Neural cell (in vitro differentiated cells): Measurements from ENCODE around the gene MPIG6B. TPM values are rescaled to one million over a fixed set of nuclear protein-coding genes. Genes with fewer than 3 reads are reported as not detected.
A peak's percentile ranks its signal among the peaks of the same experiment; 100 is the strongest.

ENCODE experiments used
- H2AFZ ChIP-seq: fragments of 200-600, 300-800 bp; sonication (generic), shearing (Covaris generic); 2 replicates; pipeline ENCODE4 v1.6.0; 2014; ENCODE audit warnings: low read depth, mild to moderate bottlenecking, antibody characterized with exemption, low read length, moderate library complexity
- H3F3A ChIP-seq: fragments of 200-600 bp; shearing (Covaris generic); 2 replicates; pipeline ENCODE4 v1.6.1; 2016; ENCODE audit warnings: mild to moderate bottlenecking, moderate library complexity, mixed read lengths, antibody characterized with exemption, low read length; ENCODE audit not compliant: insufficient read depth, poor library complexity, severe bottlenecking
- H3K27ac ChIP-seq: fragments of 200-600, 300-800 bp; sonication (generic), shearing (Covaris generic); 2 replicates; pipeline ENCODE4 v1.5.1; 2014; ENCODE audit warnings: mild to moderate bottlenecking, low read length, moderate library complexity
- H3K27me3 ChIP-seq: fragments of 300-800, 200-600 bp; sonication (generic), shearing (Covaris generic); 2 replicates; pipeline ENCODE4 v1.6.0; 2014; ENCODE audit warnings: mild to moderate bottlenecking, low read depth, low read length, moderate library complexity; ENCODE audit not compliant: insufficient read depth
- H3K36me3 ChIP-seq: fragments of 300-800, 200-600 bp; sonication (generic), shearing (Covaris generic); 2 replicates; pipeline ENCODE4 v1.5.1; 2014; ENCODE audit warnings: mild to moderate bottlenecking, antibody characterized with exemption, low read length, moderate library complexity; ENCODE audit not compliant: insufficient read depth
- H3K4me2 ChIP-seq: fragments of 300-800, 200-600 bp; sonication (generic), shearing (Covaris generic); 2 replicates; pipeline ENCODE4 v1.6.0; 2014; ENCODE audit warnings: mild to moderate bottlenecking, low read length
- H3K4me3 ChIP-seq: fragments of 300-800, 200-600 bp; sonication (generic), shearing (Covaris generic); 2 replicates; pipeline ENCODE4 v1.5.1; 2014; ENCODE audit warnings: mild to moderate bottlenecking, low read length, moderate library complexity
- H3K79me2 ChIP-seq: fragments of 200-600 bp; shearing (Covaris generic); replicated peaks from 2 replicates; pipeline ENCODE4 v1.6.0; 2014; ENCODE audit warnings: mild to moderate bottlenecking, low read length, moderate library complexity; ENCODE audit not compliant: insufficient read depth
- H3K9ac ChIP-seq: fragments of 300-800, 200-600 bp; sonication (generic), shearing (Covaris generic); 2 replicates; pipeline ENCODE4 v1.6.1; 2016; ENCODE audit warnings: mild to moderate bottlenecking, low read length, mixed read lengths
- H3K9me2 ChIP-seq: fragments of 200-600 bp; shearing (Covaris generic); 2 replicates; pipeline ENCODE4 v1.6.1; 2016; ENCODE audit warnings: mild to moderate bottlenecking, low read length, mixed read lengths; ENCODE audit not compliant: insufficient read depth
- H3K9me3 ChIP-seq: fragments of 200-600, 300-800 bp; sonication (generic), shearing (Covaris generic); 2 replicates; pipeline ENCODE4 v1.6.1; 2016; ENCODE audit warnings: mild to moderate bottlenecking, mixed run types, low read length, moderate library complexity, mixed read lengths
- H4K20me1 ChIP-seq: fragments of 200-600 bp; shearing (Covaris generic); 2 replicates; pipeline ENCODE4 v1.6.1; 2016; ENCODE audit warnings: mild to moderate bottlenecking, mixed run types; ENCODE audit not compliant: insufficient read depth
- EP300 ChIP-seq: fragments of 450-650 bp; conservative IDR thresholded peaks from 2 replicates; pipeline ENCODE4 v1.6.1; 2014; ENCODE audit warnings: antibody characterized with exemption, mild to moderate bottlenecking, moderate library complexity; ENCODE audit not compliant: poor library complexity, severe bottlenecking
- EZH2 ChIP-seq: fragments of 200-600, 300-800 bp; shearing (Covaris generic), sonication (generic); IDR thresholded peaks from 2 replicates; pipeline ENCODE4 v1.6.1; 2014; ENCODE audit warnings: antibody characterized with exemption, low read length, borderline replicate concordance, mild to moderate bottlenecking; ENCODE audit not compliant: insufficient read depth, poor library complexity, severe bottlenecking
- MXI1 ChIP-seq: fragments of 450-650 bp; conservative IDR thresholded peaks from 2 replicates; pipeline ENCODE4 v1.6.1; 2014; ENCODE audit warnings: antibody characterized with exemption, mild to moderate bottlenecking; ENCODE audit not compliant: poor library complexity, severe bottlenecking
- POLR2AphosphoS5 ChIP-seq: IDR thresholded peaks from 2 replicates; pipeline ENCODE4 v1.6.1; 2012
- RAD21 ChIP-seq: fragments of 450-650 bp; conservative IDR thresholded peaks from 2 replicates; pipeline ENCODE4 v1.6.1; 2014; ENCODE audit warnings: antibody characterized with exemption, mild to moderate bottlenecking, moderate library complexity
- SMC3 ChIP-seq: fragments of 450-650 bp; conservative IDR thresholded peaks from 2 replicates; pipeline ENCODE4 v1.6.1; 2014; ENCODE audit warnings: antibody characterized with exemption, mild to moderate bottlenecking, moderate library complexity; ENCODE audit not compliant: poor library complexity
- TAF1 ChIP-seq: IDR thresholded peaks from 2 replicates; pipeline ENCODE4 v1.6.1; 2012; ENCODE audit warnings: low read depth
- polyA plus RNA-seq: library from polyadenylated mRNA; depleted of rRNA; stranded (reverse); fragments of >200 nt; gene quantifications from 2 replicates; pipeline ENCODE4 v1.2.3, GENCODE V29; 2014
- TF ChIP-seq, protein P1 (sequence below): fragments of 450-650 bp; IDR thresholded peaks from 2 replicates; pipeline ENCODE4 v1.5.1; 2014; ENCODE audit warnings: antibody characterized with exemption, mild to moderate bottlenecking, moderate library complexity; ENCODE audit not compliant: poor library complexity, severe bottlenecking
- TF ChIP-seq, protein P2 (sequence below): IDR thresholded peaks from 2 replicates; pipeline ENCODE4 v1.6.1; 2012; ENCODE audit warnings: borderline replicate concordance

MPIG6B gene
- polyA plus RNA-seq, 1 donor from 2014 or later: not detected

DNA sequence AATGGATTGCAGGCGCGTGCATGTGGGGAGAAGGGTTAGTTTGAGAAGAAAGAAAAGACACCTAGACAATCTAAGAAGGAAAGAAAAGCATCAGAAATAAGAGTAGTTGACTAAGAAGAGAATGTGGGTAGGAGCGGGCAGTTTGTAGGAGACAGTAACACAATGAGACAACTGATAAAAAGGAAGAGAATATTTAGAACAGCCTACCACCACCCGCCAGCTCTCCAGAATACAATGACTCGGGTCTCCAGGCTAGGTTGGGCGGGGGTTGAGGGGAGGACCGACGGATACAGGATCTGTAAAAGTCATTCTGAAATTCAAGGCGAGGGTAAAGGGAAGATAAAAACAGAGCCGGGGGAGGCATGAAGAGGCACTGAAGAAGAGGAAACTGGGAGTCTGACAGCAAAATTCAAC, 20.8 kb upstream of the MPIG6B start:
- no peaks in the 10 kb centered on the region for H3K36me3 ChIP-seq
- H3K4me2 ChIP-seq: peak overlapping the region; percentile 96
- H3F3A ChIP-seq: no peaks in the 10 kb centered on the region
- no peaks in the 10 kb centered on the region for H4K20me1 ChIP-seq
- H2AFZ ChIP-seq: peak overlapping the region; percentile 88
- H3K9me2 ChIP-seq: no peaks in the 10 kb centered on the region
- no peaks in the 10 kb centered on the region for H3K27me3 ChIP-seq
- H3K79me2 ChIP-seq: peaks cover 26% of the 10 kb centered on the region
- peak overlapping the region; percentile 95 for H3K27ac ChIP-seq
- H3K9ac ChIP-seq: peak overlapping the region; percentile 93
- peak overlapping the region; percentile 84 for H3K4me3 ChIP-seq
- TF ChIP-seq POLR2AphosphoS5 (no peak), EZH2 (no peak), MXI1 (no peak), EP300 (no peak), SMC3 (no peak), RAD21 (no peak), TAF1 (no peak)
- TF ChIP-seq, protein P1, sequence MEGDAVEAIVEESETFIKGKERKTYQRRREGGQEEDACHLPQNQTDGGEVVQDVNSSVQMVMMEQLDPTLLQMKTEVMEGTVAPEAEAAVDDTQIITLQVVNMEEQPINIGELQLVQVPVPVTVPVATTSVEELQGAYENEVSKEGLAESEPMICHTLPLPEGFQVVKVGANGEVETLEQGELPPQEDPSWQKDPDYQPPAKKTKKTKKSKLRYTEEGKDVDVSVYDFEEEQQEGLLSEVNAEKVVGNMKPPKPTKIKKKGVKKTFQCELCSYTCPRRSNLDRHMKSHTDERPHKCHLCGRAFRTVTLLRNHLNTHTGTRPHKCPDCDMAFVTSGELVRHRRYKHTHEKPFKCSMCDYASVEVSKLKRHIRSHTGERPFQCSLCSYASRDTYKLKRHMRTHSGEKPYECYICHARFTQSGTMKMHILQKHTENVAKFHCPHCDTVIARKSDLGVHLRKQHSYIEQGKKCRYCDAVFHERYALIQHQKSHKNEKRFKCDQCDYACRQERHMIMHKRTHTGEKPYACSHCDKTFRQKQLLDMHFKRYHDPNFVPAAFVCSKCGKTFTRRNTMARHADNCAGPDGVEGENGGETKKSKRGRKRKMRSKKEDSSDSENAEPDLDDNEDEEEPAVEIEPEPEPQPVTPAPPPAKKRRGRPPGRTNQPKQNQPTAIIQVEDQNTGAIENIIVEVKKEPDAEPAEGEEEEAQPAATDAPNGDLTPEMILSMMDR: no peak
- TF ChIP-seq, protein P2, sequence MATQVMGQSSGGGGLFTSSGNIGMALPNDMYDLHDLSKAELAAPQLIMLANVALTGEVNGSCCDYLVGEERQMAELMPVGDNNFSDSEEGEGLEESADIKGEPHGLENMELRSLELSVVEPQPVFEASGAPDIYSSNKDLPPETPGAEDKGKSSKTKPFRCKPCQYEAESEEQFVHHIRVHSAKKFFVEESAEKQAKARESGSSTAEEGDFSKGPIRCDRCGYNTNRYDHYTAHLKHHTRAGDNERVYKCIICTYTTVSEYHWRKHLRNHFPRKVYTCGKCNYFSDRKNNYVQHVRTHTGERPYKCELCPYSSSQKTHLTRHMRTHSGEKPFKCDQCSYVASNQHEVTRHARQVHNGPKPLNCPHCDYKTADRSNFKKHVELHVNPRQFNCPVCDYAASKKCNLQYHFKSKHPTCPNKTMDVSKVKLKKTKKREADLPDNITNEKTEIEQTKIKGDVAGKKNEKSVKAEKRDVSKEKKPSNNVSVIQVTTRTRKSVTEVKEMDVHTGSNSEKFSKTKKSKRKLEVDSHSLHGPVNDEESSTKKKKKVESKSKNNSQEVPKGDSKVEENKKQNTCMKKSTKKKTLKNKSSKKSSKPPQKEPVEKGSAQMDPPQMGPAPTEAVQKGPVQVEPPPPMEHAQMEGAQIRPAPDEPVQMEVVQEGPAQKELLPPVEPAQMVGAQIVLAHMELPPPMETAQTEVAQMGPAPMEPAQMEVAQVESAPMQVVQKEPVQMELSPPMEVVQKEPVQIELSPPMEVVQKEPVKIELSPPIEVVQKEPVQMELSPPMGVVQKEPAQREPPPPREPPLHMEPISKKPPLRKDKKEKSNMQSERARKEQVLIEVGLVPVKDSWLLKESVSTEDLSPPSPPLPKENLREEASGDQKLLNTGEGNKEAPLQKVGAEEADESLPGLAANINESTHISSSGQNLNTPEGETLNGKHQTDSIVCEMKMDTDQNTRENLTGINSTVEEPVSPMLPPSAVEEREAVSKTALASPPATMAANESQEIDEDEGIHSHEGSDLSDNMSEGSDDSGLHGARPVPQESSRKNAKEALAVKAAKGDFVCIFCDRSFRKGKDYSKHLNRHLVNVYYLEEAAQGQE: no peak
- H3K9me3 ChIP-seq: no peaks in the 10 kb centered on the region

DNA sequence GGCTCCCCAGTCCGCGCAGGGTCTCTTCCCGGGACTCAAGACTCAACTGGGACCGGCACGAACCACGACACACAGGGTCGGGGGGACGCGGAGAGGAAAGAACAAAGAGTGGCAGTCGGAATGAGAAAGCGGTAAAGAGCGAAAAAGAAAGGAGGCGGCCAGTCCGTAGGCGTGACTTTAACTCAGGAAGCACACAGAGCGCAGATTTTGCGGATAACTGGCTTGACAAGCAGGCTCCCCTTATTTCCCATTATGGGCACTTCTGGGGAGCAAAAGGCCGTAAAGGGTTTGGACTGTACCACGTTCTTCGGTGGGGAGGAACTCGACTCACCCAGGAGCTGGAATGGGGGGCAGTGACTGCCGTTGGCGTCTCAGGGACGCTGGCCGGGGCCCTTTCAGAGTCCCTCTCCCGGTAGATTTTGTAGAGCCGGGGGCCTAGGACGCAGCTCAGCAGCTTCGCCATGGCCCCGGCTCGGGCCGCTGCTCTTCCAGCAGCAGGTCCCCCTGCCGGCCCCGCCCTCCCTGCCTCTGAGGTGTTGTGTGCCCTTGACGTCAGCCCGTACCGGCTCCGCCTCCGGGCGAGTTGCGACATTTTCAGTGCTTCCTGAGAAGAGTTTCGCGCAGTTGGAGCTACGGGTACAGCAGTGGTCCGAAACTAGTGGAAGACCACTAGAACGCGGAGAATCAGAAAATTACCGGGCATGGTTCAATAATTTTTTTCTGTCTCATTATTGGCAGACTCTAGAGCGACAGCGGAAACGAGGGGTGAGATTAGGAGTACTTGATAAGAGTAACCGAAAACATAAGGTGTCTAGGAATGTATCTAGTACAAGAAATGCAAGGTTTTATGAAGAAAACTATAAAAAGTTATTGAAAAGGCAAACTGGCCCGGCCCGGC, 20.1 kb upstream of the MPIG6B start, which contains the start of gene ABHD16A:
ABHD16A (minus strand) TSS at position 506 of the 898 bp plus-strand sequence; CDS start at position 463, 43 bp downstream.
- H3K4me2 ChIP-seq: peak within 1 kb of the TSS; percentile 96
- no peaks in the 10 kb centered on the region for H4K20me1 ChIP-seq
- TF ChIP-seq, protein P1: no peak
- TF ChIP-seq SMC3 (peak; percentile 8), POLR2AphosphoS5 (peak; percentile 96), MXI1 (peak; percentile 87), TAF1 (peak; percentile 79), EP300 (peak; percentile 53), RAD21 (no peak), EZH2 (no peak)
- TF ChIP-seq, protein P2: peak; percentile 81
- H3K79me2 ChIP-seq: peaks cover 26% of the 10 kb centered on the region
- no peaks in the 10 kb centered on the region for H3K36me3 ChIP-seq
- peak within 1 kb of the TSS; percentile 93 for H3K9ac ChIP-seq
- H3K4me3 ChIP-seq: peak within 1 kb of the TSS; percentile 84
- H3K27ac ChIP-seq: peak within 1 kb of the TSS; percentile 95
- H3K27me3 ChIP-seq: no peaks in the 10 kb centered on the region
- H3K9me3 ChIP-seq: no peaks in the 10 kb centered on the region
- H3K9me2 ChIP-seq: no peaks in the 10 kb centered on the region
- peak within 1 kb of the TSS; percentile 88 for H2AFZ ChIP-seq
- H3F3A ChIP-seq: no peaks in the 10 kb centered on the region
